Measurements from ENCODE around the gene MXRA7. TPM values are rescaled to one million over a fixed set of nuclear protein-coding genes. Genes with fewer than 3 reads are reported as not detected.
A peak's percentile ranks its signal among the peaks of the same experiment; 100 is the strongest.

The MXRA7 gene
- total RNA-seq, 2 experiments from 2014 or later: 11.4 to 12.1 TPM

GRCh38 chr17:76667491-76667755, 43.3 kb downstream of the MXRA7 start:
- Mint-ChIP-seq H3K27ac (no peak overlapping the region), H3K36me3 (ENCODE audit: low read depth) (no peaks in the 10 kb centered on the region), H3K9me3 (no peaks in the 10 kb centered on the region), H3K4me3 (no peak overlapping the region), H3K4me1 (ENCODE audit: low read depth) (peaks cover 31% of the 10 kb centered on the region), H3K27me3 (no peaks in the 10 kb centered on the region)
- DNase-seq: no peak
- ChIA-PET POLR2A (no interaction called here), CTCF (interaction anchor here (0.8 kb wide), 1 partner anchor 43 kb away, joined by 3 read pairs; no protein-coding TSS in a partner anchor)
- H3K27ac ChIP-seq (ENCODE audit: low read depth in 1 of 2, low read length in 2 of 2): no peak overlapping the region
- intact Hi-C loops (cut with DNase I, micrococcal nuclease): no loop called here
- TF ChIP-seq CTCF (IDR thresholded peaks at IDR 0.05): no peak
- no peaks in the 10 kb centered on the region for H3K9me3 ChIP-seq (ENCODE audit: control insufficient read depth in 1 of 2, insufficient read depth in 1 of 2, low read length in 2 of 2)
- no peaks in the 10 kb centered on the region for H3K27me3 ChIP-seq (ENCODE audit: control insufficient read depth in 1 of 2, insufficient read depth in 2 of 2, low read length in 2 of 2)
- H3K4me1 ChIP-seq (ENCODE audit: insufficient read depth, low read length): peaks cover 20% of the 10 kb centered on the region
- H3K36me3 ChIP-seq (ENCODE audit: insufficient read depth, low read length): no peaks in the 10 kb centered on the region
- ATAC-seq (ENCODE audit: poor library complexity): no peak
- H3K4me3 ChIP-seq (ENCODE audit: low read length): no peak overlapping the region

GRCh38 chr17:76660656-76661042, 50.1 kb downstream of the MXRA7 start:
- ChIA-PET POLR2A (interaction anchor here (1.0 to 1.8 kb wide), 2 partner anchors 11 to 53 kb away, joined by 4 to 12 read pairs; no protein-coding TSS in a partner anchor), CTCF (interaction anchor here (1.3 to 1.7 kb wide), 3 partner anchors 10 to 102 kb away, joined by 3 to 4 read pairs (median 3); no protein-coding TSS in a partner anchor)
- no peak for ATAC-seq (ENCODE audit: poor library complexity)
- H3K27me3 ChIP-seq (ENCODE audit: control insufficient read depth in 1 of 2, insufficient read depth in 2 of 2, low read length in 2 of 2): no peaks in the 10 kb centered on the region
- H3K36me3 ChIP-seq (ENCODE audit: insufficient read depth, low read length): no peaks in the 10 kb centered on the region
- no peak overlapping the region for H3K4me3 Mint-ChIP-seq
- no peak overlapping the region for H3K27ac ChIP-seq (ENCODE audit: low read depth in 1 of 2, low read length in 2 of 2)
- no peak for TF ChIP-seq CTCF (IDR thresholded peaks at IDR 0.05)
- peaks cover 36% of the 10 kb centered on the region for H3K4me1 Mint-ChIP-seq (ENCODE audit: low read depth)
- no peak overlapping the region for H3K4me3 ChIP-seq (ENCODE audit: low read length)
- H3K27ac Mint-ChIP-seq: peak overlapping the region; percentile 69
- H3K9me3 ChIP-seq (ENCODE audit: control insufficient read depth in 1 of 2, insufficient read depth in 1 of 2, low read length in 2 of 2): no peaks in the 10 kb centered on the region
- H3K36me3 Mint-ChIP-seq (ENCODE audit: low read depth): no peaks in the 10 kb centered on the region
- no peak for DNase-seq
- no peaks in the 10 kb centered on the region for H3K9me3 Mint-ChIP-seq
- intact Hi-C loops (cut with DNase I, micrococcal nuclease): no loop called here
- H3K27me3 Mint-ChIP-seq: no peaks in the 10 kb centered on the region
- peaks cover 37% of the 10 kb centered on the region for H3K4me1 ChIP-seq (ENCODE audit: insufficient read depth, low read length)

- no peak overlapping the region for H3K4me3 ChIP-seq (ENCODE audit: low read length)
- Mint-ChIP-seq H3K36me3 (ENCODE audit: low read depth) (no peaks in the 10 kb centered on the region), H3K27me3 (no peaks in the 10 kb centered on the region), H3K4me1 (ENCODE audit: low read depth) (peaks cover 36% of the 10 kb centered on the region), H3K27ac (peak overlapping the region; percentile 69), H3K9me3 (no peaks in the 10 kb centered on the region), H3K4me3 (peak overlapping the region; percentile 18)
- TF ChIP-seq CTCF (IDR thresholded peaks at IDR 0.05): no peak
- H3K27ac ChIP-seq (ENCODE audit: low read depth in 1 of 2, low read length in 2 of 2): no peak overlapping the region
- DNase-seq (peak in 8 of 14 experiments; percentile 6 to 61 (median 42)), ATAC-seq (ENCODE audit: poor library complexity) (peak; percentile 79)
- ChIA-PET POLR2A (interaction anchor here (1.0 to 1.8 kb wide), 2 partner anchors 11 to 53 kb away, joined by 4 to 12 read pairs; no protein-coding TSS in a partner anchor), CTCF (interaction anchor here (1.3 to 1.7 kb wide), 2 partner anchors 21 to 102 kb away, joined by 3 to 4 read pairs; no protein-coding TSS in a partner anchor)
- H3K36me3 ChIP-seq (ENCODE audit: insufficient read depth, low read length): no peaks in the 10 kb centered on the region
- H3K27me3 ChIP-seq (ENCODE audit: control insufficient read depth in 1 of 2, insufficient read depth in 2 of 2, low read length in 2 of 2): no peaks in the 10 kb centered on the region
- H3K9me3 ChIP-seq (ENCODE audit: control insufficient read depth in 1 of 2, insufficient read depth in 1 of 2, low read length in 2 of 2): no peaks in the 10 kb centered on the region
- intact Hi-C loops (cut with DNase I, micrococcal nuclease): no loop called here
- peaks cover 37% of the 10 kb centered on the region for H3K4me1 ChIP-seq (ENCODE audit: insufficient read depth, low read length)
Measured at GRCh38 chr17:76659928-76660655, 50.7 kb downstream of the MXRA7 start.

Data from CD4-positive, alpha-beta T cell (primary cell).